GM18502 (cell line): Measurements from ENCODE around the gene ZNF142.
A peak's percentile ranks its signal among the peaks of the same experiment; 100 is the strongest.

ENCODE experiments used
- ATAC-seq: cut with Tn5 transposase; IDR thresholded peaks from one replicate; pipeline ENCODE4 v1.9.1; 2021; ENCODE audit warnings: mild to moderate bottlenecking; ENCODE audit not compliant: unreplicated experiment, poor library complexity

Gene ZNF142, protein sequence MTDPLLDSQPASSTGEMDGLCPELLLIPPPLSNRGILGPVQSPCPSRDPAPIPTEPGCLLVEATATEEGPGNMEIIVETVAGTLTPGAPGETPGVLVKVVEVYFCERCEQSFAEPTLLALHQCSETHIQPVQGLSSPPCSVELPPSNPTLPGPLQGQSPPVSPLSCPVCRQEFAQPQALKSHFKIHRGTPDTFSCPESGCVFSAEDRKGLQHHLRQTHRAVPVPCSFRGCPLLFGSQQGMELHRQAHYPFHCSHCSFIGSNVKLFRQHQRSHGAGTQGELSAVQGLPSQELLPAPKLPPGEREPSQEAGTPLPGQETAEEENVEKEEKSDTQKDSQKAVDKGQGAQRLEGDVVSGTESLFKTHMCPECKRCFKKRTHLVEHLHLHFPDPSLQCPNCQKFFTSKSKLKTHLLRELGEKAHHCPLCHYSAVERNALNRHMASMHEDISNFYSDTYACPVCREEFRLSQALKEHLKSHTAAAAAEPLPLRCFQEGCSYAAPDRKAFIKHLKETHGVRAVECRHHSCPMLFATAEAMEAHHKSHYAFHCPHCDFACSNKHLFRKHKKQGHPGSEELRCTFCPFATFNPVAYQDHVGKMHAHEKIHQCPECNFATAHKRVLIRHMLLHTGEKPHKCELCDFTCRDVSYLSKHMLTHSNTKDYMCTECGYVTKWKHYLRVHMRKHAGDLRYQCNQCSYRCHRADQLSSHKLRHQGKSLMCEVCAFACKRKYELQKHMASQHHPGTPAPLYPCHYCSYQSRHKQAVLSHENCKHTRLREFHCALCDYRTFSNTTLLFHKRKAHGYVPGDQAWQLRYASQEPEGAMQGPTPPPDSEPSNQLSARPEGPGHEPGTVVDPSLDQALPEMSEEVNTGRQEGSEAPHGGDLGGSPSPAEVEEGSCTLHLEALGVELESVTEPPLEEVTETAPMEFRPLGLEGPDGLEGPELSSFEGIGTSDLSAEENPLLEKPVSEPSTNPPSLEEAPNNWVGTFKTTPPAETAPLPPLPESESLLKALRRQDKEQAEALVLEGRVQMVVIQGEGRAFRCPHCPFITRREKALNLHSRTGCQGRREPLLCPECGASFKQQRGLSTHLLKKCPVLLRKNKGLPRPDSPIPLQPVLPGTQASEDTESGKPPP (N-terminal part only)

DNA sequence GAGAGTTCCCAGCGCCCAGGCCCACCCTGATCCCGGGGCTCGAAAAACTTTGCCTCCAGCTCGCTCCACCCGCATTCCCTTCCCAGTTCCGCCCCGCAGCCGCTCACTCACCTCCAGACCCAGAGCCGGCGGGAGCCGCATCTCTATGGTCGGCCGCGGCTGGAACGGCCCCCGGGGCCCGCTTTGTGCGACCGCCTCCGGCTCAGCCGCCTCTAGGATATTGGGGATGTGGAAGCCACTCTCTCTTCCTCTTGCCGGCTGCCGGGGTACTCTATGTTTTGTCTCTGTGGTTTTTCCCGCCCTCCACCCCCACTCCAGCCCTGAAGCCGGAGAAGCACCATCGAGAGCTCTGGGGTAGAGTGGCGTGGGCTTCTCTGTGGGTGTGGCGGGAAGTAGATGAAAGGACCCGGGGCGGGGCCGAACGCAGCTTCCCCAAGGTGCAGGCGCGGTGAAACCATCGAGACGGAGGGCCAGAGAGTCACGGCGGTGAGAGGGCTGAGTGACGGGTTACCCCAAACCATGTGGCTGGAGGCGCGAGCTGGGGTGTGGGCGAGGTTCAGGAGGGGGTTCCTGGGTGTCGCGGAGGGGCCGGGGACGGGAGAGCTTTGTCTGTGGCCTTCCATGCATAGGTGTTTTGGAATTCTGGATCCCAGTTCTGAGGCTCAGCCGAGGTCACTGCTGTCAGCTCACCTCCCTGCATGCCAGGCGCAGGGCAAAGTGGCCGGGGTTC is at the start of gene ZNF142, which contains the start of gene BCS1L:
Gene ZNF142 (minus strand): TSS at position 366 of the 730 bp plus-strand sequence. CDS start 3,194 bp downstream, outside the sequence.
Gene BCS1L (plus strand): TSS at position 426 of the 730 bp plus-strand sequence. CDS start 1,305 bp downstream, outside the sequence.
- ATAC-seq = peak; percentile 93

- peak; percentile 39 for ATAC-seq
Measured at GRCh38 chr2:218708086-218708485, 48.7 kb upstream of the ZNF142 start.

DNA sequence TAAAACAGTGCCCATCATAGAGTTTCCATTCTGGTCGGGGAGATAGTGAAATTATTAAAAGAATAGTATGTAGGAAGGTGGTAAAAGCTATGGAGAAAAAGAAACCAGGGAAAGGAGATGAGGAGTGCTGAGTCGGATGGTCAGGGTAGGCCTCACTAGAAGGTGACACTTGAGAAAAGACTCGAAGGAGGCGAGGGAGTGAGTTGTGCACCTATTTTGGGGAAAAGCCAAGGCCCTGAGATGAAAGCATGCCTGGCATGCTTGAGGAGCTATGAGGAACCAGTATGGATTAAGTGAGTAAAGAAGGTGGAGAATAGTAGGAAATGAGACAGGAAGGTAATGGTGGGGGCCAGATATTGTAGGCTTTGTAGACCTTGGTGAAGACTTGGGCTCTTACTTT is 43.9 kb upstream of the ZNF142 start:
- no peak for ATAC-seq

DNA sequence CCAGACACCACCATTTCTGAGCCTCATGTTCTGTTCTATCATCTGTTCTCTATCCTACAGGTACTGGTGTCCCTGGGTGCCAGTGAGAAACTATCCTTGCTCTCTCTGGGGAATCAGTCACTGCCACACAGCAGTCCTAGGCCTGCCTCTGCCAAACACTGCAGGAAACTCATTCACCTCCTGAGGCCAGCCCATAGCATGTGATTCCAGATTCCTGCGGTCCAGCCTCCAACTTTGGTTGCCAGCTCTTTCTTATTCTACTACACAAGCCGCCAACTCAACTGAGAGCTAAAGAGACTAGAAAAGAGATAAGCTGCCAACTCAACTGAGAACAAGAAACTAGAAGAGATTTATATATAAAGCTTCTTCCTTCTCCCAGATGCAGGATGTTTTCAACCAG is 42.4 kb upstream of the ZNF142 start:
- ATAC-seq = no peak

GRCh38 chr2:218698885-218699284 is 39.5 kb upstream of the ZNF142 start:
- ATAC-seq = no peak

- ATAC-seq = no peak
Measured at GRCh38 chr2:218694405-218695145, 35.2 kb upstream of the ZNF142 start.

- ATAC-seq = no peak
Measured at GRCh38 chr2:218691234-218691633, 31.8 kb upstream of the ZNF142 start.

- ATAC-seq = peak; percentile 56
Measured at GRCh38 chr2:218687400-218688060, 28.1 kb upstream of the ZNF142 start.

GRCh38 chr2:218680061-218680460 is 20.6 kb upstream of the ZNF142 start:
- no peak for ATAC-seq

- no peak for ATAC-seq
Measured at GRCh38 chr2:218679119-218679518, 19.7 kb upstream of the ZNF142 start.

DNA sequence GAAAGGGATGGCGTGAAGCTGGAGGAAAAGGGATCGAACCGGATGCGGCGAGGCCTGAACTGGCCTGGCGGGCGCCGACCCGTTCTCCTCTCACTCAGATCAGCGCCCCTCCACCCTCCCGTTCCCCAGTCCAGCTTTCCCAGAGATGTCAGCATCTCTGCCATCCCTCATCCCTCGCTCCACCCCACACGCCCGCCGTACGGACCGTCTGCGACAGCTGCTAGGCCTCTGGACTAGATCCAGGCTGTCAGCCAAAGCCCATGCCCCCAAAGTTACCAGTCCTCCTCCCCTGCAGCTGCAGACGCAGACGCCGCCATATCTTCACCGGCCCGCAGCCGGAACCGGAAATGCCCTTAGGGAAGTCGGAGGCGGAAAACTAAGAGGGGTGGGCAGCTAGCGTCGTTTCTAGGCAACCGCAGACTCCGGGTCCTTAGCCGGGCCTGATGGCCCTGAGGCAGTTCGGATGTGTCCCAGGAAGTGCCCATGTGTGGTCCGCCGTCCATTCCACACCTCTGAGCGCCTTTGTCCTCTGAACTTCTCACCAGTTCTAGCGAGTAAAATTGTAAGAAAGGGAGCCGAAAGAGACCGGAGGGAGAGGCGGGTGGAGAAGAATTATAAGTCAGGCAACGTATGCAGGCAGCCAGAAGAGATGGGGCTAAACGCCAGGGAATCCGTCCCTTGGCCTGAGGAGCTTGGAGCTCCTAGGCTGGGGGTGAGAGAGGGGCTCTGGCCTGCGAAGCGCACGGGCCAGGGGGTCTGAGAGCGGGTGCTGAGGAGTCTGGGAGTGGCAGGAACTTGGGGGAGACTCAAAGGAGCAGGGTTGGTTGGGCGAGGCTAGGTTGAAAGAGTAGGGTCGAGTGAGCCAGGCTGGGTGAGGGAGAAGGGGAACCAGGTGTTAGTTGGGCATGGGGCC is 12.5 kb upstream of the ZNF142 start, which contains the start of the genes RNF25 and STK36:
Gene RNF25 (minus strand): TSS at position 349 of the 913 bp plus-strand sequence. CDS start 32 bp downstream, at position 317.
Gene STK36 (plus strand): TSS at position 433 of the 913 bp plus-strand sequence. CDS start 744 bp downstream, outside the sequence.
- peak; percentile 99 for ATAC-seq

- ATAC-seq = no peak
Measured at GRCh38 chr2:218671097-218671653, 11.8 kb upstream of the ZNF142 start.

DNA sequence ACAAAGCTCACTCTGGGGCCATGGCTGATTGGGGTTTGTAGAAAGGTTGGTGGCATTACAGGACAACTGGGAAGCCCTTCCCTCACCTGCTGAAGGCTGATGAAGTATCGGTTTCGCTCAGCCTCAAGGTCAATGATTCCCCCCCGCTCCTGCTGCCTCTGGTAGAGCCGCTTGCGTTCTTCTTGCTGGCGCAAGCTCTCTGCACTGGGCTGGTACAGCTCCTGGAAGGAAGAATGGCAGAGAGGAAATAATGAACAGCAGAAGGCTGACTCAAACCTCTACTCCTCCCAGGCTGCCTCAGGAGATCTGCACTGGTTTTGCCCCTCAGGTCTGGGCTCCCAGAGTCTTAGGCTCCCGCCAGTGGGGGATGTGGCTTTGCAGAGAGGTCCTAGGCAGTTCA is 5.2 kb upstream of the ZNF142 start:
- no peak for ATAC-seq

DNA sequence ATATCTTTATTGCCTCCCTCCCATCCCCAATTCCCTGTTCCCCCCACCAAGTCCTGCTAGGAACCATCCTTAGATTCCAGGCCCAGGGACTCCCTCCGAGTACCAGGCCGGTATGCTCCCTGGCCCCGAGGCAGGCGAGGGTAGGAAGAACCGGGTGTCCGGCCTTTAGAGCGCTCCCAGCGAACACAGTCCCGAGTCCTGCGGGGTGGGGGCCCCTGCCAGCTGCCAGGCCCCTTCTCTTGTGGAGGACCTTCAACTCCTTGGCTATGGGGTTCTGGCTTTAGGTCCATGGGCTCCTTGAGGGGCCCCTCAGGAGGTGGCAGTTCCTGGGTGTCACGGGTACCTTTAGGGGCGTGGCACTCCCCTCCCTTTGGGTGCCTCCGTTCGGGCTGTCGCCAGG is 4.5 kb upstream of the ZNF142 start:
- no peak for ATAC-seq

- ATAC-seq = no peak
Measured at GRCh38 chr2:218662827-218663226, 3.4 kb upstream of the ZNF142 start.

DNA sequence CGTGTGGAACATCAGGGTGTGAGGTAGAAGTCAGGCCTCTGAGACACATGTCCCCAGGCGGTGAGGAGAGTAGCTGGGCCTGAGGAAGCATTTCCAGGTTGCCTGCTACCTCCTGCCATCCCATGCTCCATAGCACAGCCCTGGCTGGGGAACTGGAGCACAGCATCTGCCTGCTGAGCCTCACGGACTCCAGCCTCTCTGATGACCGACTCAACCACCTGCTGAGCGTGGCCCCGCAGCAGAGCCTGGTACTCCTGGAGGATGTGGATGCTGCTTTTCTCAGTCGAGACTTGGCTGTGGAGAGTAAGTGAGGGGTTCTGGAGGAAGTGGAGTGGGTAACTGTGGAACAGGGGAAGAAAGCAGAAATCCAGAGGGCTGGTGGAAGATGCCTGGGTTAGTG is 3.0 kb upstream of the ZNF142 start:
- no peak for ATAC-seq

DNA sequence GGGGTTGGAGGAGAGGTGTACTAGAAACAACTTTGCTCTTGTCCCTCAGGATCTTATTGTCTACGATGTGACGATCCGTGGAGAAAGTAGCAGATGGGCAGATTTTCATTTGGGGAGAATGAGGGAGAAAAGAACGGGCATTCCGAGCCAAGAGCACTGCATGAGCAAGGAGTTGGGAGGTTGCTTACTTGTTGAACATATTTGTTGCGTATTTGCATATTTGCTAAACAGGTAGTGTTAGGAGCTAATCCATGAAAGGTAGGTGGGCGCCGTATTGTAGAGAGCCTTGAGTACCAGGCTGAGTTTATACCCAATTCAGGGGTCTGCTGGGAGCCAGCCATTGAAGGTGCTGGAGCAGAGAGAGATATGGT is 550 bp upstream of the ZNF142 start:
- ATAC-seq = no peak
